Measurements from ENCODE around the gene COL18A1. TPM values are rescaled to one million over a fixed set of nuclear protein-coding genes. Genes with fewer than 3 reads are reported as not detected.
A peak's percentile ranks its signal among the peaks of the same experiment; 100 is the strongest.

The COL18A1 gene
- total RNA-seq, 1 experiment from 2014 or later = 72.9 TPM

DNA sequence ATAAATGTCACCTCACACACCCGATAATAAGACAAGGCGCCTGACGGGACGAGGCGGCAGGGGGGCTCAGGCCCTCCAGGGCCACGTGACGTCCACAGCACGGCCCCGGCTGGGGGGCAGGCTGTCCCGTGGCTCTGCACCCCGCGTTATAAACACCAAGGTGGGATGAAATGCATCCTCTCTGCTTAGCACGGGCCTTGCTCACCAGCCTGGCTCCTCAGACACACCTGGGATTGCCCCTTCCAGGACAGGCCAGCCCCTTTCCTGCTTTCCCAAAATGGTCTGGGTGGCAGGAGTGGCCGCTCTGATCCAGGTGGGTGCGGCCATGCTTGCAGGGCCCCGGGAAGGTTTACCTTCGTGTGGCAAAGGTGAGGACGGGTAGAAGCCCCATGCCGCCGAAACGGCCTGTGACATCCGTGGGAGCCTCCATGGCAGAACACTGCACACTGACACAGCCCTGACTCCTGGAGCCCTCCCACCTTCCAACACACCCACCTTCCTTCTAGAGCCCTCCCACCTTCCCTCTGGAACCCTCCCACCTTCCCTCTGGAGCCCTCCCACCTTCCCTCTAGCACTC lies 101.4 kb downstream of the COL18A1 start:
- DNase-seq (ENCODE audit: low spot score) = no peak

DNA sequence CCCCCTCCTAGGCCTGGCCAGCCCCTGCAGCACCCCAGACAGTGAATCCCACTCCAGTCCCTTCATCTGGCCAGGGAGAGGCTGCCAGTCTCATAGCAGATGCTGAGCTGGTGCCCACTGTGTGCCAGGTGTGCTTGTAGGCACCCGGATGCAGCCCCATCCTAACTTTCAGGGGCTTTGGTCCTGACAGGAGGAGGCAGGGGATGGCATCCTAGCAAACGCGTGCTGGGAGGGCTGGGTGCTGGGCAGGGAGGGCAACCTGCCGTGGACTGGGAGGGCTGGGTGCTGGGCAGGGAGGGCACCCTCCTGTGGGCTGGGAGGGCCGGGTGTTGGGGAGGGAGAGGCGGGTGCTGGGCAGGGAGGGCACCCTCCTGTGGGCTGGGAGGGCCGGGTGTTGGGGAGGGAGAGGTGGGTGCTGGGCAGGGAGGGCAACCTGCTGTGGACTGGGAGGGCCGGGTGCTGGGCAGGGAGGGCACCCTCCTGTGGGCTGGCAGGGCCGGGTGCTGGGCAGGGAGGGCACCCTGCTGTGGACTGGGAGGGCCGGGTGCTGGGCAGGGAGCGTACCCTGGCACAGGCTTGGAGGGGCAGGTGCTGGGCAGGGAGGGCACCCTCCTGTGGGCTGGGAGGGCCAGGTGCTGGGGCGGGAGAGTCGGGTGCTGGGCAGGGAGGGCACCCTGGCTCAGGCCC lies 102.0 kb downstream of the COL18A1 start:
- no peak for DNase-seq (ENCODE audit: low spot score)

DNA sequence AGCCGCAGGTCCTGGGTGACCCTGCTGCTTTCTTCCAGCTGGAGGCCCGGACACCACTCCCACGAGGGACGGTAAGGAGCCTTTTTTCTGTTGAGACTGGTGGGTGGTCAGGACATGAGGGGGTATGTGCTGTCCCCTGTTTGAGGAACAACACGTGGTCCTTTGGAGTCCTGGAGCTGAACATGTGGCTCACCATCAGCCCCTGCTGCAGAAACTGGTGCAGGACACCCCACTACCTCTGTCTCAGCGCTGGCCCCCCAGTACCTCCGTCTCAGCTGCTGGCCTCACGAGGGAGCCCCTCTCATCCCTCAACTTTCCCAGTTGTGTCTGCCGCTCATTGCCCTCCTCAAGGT lies 102.5 kb downstream of the COL18A1 start:
- DNase-seq (ENCODE audit: low spot score) = no peak

DNA sequence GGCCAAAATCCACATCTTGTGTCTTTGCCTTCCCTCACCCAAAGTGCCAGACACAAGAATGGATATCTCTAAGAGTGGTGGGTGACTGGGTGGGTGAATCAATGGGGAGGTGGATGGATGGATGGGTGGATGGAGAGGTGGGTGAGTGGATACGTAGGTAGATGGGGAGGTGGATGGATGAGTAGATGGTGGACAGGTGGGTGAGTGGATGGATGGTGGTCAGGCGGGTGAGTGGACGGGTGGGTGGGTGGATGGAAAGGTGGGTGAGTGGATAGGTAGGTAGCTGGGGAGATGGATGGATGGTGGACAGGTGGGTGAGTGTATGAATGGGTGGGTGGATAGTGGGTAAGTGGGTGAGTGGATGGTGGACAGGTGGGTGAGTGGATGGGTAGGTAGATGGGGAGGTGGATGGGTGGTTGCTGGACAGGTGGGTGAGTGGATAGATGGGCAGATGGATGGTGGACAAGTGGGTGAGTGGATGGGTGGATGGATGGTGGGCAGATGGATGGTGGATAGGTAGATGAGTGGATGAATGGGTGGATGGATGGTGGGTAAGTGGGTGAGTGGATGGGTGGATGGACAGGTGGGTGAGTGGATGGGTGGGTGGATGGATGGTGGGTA lies 103.0 kb downstream of the COL18A1 start:
- no peak for DNase-seq (ENCODE audit: low spot score)

DNA sequence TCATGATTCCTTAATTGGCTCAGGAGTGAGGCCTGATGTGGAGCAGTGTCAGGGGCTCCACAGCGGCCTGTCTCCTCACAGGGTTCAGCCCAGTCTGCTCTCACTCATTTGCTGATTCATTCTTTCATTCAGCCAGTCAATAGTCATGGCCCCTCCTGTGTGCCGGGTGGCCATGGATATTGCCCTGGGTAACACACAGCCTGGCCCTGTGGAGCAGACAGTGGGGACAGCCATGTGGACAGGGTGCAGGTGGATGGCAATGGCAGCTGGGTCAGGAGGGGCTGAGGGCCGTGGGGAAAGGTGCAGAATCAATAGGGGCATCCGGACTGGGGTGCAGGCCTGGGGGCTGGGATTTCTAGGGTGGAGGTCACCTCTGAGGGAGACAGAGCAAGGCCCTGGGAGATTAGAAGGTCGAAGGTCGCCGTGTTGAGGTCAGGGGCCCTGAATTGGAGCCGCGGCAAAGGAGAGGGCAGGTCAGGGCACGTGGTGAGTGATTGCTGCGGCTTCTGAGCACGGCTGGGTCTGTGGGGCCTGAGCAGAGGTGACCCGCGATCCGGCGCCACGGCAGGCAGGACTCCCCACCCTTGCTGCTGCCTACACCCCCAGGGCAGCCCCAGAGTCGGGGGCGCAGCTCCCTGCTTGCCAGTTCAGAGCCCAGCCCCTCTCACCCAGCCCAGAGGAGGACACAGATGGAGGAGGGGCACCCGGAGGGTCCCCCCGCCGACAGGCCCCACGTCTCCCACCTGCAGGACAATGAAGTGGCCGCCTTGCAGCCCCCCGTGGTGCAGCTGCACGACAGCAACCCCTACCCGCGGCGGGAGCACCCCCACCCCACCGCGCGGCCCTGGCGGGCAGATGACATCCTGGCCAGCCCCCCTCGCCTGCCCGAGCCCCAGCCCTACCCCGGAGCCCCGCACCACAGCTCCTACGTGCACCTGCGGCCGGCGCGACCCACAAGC lies 103.9 kb downstream of the COL18A1 start:
- no peak for DNase-seq (ENCODE audit: low spot score)

DNA sequence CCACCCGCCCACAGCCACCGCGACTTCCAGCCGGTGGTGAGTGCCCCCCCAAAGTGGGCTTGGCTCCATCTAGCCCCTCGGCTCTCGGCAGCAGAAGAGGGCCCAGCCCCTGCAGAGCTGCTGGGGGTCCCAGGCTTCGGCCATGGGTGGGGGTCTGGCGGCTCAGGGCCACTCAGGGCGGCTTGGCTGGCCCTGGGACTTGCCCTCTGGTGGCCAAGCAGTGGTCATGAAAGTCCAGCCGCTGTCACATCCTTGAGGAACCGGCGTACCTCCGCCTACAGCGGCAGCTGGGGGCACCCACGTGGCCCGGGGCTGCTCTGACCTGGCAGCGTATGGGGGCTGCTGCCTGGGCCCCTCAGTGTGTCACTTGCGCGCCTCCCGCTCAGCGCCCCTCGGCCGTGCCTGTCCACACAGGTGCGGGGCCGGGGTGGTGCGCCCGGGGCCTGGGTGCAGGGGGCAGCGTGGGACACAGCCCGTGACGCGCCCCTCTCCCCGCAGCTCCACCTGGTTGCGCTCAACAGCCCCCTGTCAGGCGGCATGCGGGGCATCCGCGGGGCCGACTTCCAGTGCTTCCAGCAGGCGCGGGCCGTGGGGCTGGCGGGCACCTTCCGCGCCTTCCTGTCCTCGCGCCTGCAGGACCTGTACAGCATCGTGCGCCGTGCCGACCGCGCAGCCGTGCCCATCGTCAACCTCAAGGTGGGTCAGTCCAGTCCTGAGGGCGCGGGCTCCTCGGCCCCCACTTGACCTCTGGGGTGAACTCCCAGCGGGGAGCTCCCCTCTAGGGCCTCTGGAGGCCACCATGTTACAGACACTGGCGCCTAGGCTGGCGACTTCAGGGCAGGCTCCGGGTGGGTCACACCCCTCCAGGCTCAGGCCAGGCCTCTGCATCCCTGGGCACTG lies 104.9 kb downstream of the COL18A1 start:
- no peak for DNase-seq (ENCODE audit: low spot score)

DNA sequence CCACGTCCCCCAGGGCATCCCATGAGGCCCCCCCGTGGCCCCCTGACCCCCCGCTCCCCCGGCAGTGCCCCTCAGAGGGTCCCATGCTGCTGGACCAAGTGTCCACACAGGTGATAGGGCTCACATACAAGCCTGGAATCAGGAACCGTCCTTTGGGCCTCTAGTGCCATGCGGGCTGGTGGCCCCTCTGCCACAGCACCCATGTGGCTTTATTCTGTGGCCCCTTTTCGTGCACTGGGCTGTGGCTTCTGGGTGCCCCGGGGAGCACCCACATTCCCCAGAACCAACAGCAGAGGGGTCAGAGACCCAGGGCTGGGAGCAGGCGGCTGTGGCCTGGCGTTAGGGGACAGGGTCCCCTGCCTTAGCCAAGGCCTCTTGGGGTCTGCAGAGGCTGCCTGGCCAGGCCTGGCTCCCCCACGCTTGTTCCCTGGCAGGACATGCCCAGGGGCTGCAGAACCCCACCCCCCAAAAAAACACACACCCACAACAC lies 105.5 kb downstream of the COL18A1 start:
- no peak for DNase-seq (ENCODE audit: low spot score)

DNA sequence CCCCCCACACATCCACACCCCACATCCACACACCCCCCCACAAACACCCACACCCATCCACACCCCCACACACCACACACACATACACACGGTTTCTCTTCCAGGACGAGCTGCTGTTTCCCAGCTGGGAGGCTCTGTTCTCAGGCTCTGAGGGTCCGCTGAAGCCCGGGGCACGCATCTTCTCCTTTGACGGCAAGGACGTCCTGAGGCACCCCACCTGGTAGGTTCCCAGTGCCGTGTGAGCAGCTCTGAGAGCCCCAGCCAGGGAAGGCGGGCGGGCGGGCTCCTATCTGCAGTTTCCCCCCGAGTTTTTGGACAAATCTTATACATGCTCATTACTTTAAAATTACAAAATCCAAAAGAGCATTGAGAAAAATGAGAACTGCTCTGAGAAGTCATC lies 106.0 kb downstream of the COL18A1 start:
- DNase-seq (ENCODE audit: low spot score) = no peak

DNA sequence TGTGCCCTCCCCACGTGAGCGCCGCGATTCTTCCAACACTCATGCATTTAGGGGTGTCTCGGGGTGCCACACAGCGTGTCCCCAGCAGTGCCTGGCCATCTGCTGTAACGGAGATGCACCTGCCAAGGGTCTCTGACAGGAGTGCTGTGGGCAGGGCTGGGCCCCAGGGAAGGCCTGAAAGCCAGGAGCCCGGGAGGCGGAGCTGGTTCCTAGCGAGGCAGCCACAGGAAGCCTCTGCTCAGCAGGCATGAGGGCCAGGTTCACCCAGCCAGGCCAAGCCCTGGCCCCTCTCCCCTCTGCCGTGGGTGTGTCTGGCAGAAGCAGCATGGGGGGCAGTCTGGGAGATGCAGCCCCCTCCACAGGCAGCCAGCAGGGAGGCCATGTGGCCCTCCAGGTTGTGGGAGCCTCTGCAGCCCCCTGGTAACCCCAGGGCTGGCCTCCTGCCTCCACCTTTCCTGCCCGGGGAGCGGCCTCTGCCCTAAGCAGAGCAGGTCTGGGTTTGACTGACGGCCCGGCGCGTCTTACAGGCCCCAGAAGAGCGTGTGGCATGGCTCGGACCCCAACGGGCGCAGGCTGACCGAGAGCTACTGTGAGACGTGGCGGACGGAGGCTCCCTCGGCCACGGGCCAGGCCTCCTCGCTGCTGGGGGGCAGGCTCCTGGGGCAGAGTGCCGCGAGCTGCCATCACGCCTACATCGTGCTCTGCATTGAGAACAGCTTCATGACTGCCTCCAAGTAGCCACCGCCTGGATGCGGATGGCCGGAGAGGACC lies 106.9 kb downstream of the COL18A1 start:
- DNase-seq (ENCODE audit: low spot score) = no peak

DNA sequence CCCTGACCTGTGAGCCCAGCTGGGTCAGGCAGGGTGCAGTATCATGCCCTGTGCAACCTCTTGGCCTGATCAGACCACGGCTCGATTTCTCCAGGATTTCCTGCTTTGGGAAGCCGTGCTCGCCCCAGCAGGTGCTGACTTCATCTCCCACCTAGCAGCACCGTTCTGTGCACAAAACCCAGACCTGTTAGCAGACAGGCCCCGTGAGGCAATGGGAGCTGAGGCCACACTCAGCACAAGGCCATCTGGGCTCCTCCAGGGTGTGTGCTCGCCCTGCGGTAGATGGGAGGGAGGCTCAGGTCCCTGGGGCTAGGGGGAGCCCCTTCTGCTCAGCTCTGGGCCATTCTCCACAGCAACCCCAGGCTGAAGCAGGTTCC lies 107.6 kb downstream of the COL18A1 start:
- DNase-seq (ENCODE audit: low spot score) = no peak

DNA sequence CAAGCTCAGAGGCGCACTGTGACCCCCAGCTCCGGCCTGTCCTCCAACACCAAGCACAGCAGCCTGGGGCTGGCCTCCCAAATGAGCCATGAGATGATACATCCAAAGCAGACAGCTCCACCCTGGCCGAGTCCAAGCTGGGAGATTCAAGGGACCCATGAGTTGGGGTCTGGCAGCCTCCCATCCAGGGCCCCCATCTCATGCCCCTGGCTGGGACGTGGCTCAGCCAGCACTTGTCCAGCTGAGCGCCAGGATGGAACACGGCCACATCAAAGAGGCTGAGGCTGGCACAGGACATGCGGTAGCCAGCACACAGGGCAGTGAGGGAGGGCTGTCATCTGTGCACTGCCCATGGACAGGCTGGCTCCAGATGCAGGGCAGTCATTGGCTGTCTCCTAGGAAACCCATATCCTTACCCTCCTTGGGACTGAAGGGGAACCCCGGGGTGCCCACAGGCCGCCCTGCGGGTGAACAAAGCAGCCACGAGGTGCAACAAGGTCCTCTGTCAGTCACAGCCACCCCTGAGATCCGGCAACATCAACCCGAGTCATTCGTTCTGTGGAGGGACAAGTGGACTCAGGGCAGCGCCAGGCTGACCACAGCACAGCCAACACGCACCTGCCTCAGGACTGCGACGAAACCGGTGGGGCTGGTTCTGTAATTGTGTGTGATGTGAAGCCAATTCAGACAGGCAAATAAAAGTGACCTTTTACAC lies 108.2 kb downstream of the COL18A1 start:
- peak; percentile 66 for DNase-seq (ENCODE audit: low spot score)

DNA sequence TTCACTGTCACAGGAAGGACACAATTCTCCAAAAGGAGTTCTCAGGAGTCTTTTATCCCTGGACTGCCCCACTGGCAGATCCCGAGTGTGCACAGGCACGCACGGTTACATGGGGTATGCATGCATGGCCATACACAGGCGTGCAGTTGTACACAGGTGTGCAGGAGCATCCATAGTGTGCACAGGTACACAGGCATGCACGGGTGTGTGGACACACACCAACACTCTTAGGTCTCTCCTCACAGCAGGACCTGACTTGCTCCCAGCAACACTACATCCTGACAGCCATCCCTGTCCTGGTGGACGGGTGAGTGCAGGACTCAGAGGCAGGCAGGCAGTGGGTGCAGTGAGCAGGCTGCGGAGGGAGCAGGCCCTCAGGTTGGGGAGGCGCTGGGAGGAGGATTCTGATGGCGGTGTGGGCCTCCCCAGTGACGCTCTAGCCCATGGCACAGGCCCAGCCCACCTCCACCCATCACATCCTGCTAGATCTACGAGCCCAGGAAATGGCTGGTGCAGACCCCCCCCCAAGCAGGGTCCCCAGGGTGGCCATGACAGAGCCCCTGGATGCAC lies 108.9 kb downstream of the COL18A1 start:
- no peak for DNase-seq (ENCODE audit: low spot score)

DNA sequence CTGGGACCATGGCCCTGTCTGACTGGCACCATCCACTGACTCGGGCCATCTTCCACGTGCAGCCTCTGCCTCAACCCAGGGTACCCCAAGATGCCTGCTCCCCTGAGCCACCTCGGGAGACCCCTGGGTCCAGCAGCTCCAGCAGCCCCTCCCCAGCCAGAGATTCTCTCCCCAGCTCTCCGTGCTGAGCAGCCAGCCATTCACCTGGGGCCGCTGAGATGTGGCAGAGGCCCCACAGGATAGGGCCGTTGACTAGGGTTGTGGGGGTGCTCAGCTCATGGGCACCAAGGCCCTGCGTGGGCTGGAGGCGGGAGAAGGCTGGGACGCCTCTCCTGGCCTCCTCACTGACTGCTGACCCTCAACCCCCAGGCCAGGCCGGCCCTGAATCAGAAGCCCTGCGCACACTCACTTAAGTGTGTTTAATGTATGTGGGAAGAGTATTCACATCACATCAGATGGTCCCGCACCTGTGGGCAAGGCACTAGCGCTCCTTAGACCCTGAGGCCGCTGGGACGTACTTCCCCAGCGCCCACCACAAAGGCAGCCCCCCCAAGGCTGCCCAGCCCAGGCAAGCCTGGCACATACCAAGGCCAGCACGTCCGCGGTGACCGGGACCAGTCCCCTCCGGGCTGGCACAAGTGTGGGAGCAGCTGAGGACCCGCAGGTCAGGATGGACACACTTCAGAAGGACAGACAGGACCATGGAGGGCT lies 109.5 kb downstream of the COL18A1 start:
- DNase-seq (ENCODE audit: low spot score) = no peak

DNA sequence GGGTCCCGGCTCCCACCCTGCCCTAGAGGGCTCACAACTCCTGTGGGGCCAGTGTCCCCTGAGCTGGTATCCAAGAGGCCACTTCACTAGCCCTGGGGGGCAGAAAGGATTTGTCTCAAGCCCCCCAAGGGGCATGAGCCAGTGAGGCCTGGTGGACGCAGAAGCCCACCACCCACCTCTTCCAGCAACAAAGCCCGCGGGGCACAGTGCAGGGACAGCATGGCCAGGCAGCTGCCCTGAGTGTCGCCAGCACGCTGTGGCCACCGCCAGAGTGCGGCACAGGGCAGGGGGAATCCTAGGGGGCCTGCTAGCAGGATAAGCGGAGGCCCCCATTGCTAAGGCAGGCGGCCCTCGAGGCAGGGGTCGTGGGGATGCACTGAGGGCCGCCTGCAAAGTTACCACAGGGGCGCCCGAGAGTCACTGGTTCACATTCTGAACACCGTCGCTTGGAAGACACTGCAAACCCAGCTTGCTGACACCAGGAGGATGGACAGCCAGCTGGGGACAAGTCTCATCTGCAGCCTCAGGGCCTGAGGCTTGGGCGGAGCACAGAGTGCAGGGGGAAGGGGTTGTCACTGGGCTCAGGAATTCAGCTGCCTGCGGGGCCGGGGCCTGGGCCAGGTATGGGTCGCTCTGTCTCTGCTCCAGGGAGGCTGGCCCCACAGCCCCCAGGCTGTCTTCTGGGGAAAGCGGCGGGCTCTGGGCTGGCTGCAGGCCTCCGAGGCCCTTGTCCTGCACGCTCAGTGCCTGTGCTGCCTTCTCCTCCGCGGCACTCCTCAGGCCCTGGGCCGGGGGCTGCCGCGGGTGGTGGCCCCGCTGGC lies 110.5 kb downstream of the COL18A1 start:
- no peak for DNase-seq (ENCODE audit: low spot score)

DNA sequence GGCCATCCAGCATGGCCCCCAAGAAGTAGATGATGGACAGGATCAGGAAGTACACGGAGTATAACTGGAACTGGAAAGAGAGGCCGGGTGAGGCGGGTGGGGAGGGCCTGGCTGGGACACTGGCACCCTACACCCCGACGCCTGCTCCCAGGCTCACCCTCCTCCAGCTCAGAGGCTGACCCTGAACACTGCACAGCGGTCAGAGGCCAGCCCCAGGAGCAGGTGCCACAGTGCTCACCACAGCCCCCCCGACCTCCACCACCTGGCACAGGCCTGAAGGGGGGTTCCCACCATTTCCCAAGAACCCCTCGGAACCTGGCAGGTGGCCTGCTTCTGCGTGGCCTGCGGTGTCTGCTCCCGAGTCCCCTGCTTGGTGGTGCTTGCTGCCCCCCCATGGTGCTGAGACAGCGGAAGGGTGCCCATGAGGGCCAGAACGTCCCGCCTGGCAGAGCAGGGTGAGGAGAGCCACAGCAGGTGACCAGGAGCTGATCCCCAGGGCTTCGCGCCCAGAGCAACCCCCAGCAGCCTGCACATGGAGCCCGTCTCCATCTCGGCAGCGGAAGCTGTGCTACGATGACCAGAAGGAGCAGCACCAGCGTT lies 111.2 kb downstream of the COL18A1 start:
- DNase-seq (ENCODE audit: low spot score) = no peak

DNA sequence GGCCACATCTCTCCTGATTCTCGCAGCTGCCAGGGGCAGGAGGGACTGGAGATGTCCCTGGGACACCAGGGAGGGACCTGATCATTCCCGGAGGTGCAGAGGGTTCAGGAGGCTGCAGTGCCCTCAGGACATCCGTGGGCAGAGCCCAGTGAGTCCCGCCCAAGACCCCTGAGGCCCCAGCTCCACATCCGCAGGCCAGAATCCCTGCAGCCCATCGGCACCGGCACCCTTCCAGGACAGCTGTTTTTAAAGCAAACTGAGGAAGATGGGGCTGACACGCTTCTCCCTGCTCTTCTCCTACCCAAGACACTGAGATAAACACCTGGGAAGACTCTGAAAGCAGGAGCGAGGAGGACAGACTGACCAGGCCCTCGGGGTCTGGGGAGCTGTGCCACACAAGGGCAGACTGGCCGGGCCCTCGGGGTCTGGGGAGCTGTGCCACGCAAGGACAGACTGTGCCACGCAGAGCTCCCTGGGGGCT lies 111.7 kb downstream of the COL18A1 start:
- DNase-seq (ENCODE audit: low spot score) = no peak

Data from A172 (cell line).